Measurements from ENCODE around the gene PRRT4. TPM values are rescaled to one million over a fixed set of nuclear protein-coding genes. Genes with fewer than 3 reads are reported as not detected.

PRRT4 gene
- total RNA-seq (2014; rRNA removed; shearing (Covaris generic); ENCODE audit: low replicate concordance) = not detected in 2 replicates

GRCh38 chr7:128361411-128362379, at the start of gene PRRT4:
TSS of gene PRRT4 (minus strand) at chr7:128361690.
- Histone ChIP-seq H3K9me3 (no peaks in the 10 kb centered on the region), H3K36me3 (no peaks in the 10 kb centered on the region), H3K4me3 (peak within 1 kb of the TSS; percentile 27), H3K27me3 (peaks cover 35% of the 10 kb centered on the region)
- DNase-seq = peak; percentile 25

GRCh38 chr7:128410451-128410753, 48.9 kb upstream of the PRRT4 start:
- H3K4me3 ChIP-seq = peak overlapping the region; percentile 54
- H3K9me3 ChIP-seq = no peaks in the 10 kb centered on the region
- H3K36me3 ChIP-seq = no peaks in the 10 kb centered on the region
- no peak for DNase-seq
- H3K27me3 ChIP-seq = no peaks in the 10 kb centered on the region; the same call in 1 of the 2 replicates

DNA sequence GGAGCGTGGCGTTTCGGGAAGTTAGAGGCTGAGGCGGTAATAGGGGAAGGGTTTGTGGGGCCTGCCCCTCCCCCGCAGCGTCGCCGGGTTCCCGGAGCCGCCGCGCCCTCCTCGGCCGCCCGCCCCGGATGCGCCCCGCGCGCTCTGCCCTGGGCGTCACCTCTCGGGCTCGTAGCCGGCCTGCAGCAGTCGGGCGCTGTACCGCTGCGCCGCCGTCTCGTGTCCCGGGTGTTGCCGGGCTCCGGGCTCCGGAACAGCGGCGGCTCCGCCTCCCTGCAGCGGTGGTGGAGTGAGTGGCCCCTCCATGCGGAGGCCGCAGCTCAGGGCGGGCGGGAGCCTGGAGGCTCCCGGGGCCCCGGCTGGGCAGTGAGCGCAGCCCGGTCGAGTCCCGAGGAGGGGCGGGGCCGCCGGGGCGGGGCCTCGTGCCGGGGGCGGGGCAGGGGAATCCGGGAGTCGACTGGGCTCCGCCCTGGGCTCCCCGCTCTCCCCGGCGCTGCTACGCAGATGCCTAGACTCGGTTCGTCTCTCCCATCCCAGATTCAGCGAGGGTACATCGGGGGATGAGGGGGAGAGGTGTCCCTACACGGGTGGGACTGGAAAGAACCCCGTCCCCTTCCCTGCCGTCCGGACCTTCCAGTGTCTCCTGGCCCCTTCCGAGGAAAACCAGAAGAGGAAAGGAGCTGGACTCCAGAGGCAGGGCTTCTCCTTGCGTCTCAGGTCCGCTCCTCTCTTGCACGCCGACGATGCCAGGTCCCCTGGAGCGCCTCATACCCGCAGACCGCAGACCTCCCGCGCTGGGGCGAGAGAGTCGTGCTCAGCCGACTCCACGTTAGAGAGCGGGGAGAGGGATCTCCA, 48.3 kb upstream of the PRRT4 start, which contains the start of gene IMPDH1:
Gene IMPDH1, minus strand, starts transcription at position 387 of the 855 bp plus-strand sequence. Its CDS starts 81 bp downstream, at position 306.
- H3K36me3 ChIP-seq = no peaks in the 10 kb centered on the region
- H3K9me3 ChIP-seq = no peaks in the 10 kb centered on the region
- H3K27me3 ChIP-seq = no peaks in the 10 kb centered on the region; the same call in 1 of the 2 replicates
- H3K4me3 ChIP-seq = peak within 1 kb of the TSS; percentile 54
- DNase-seq = peak; percentile 74

DNA sequence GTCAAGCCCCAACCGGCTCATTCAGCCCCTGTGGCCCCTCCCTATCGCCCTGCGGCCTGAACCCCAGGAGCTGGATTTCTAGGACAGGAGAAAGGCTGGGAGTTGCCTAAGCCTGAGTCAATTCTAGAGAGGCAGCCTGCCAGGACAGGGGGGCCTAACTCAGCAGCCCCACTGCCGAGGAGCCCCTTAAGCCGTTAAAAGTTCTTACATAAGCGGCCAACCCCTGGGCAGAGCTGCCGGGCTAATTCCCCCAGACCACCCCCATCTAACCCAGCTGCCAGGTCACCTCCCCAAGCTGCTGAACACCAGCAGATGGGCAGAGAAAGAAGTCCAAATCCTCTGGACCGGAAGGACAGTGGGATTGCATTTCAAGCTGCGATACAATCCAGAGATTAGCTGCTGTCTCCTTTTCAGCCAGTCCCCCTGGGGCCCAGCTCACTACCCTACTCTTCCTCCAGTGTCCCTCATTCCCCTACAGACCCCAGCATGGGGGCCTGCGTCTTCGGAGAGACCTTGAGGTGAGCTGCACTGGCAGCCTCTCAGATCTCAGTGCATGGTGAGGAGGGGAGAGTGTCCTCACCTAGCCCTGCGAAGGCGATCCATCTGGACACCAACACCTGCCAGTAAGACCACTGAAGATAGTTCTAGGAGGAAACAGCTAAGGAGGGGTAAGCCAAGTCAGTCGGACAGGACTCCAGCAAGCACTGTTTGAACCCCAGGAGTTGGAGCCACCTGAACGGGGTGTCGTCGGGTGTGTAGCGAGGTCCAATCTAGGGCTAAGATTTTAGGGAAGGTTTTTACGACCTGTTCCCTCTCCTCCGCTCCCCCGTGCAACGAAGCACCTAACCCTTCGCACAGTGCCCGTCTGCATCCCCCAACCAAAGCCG, 47.5 kb upstream of the PRRT4 start:
- Histone ChIP-seq H3K4me3 (peak overlapping the region; percentile 54), H3K27me3 (no peaks in the 10 kb centered on the region; the same call in 1 of the 2 replicates), H3K36me3 (no peaks in the 10 kb centered on the region), H3K9me3 (no peaks in the 10 kb centered on the region)
- DNase-seq = no peak

- DNase-seq = no peak
- no peaks in the 10 kb centered on the region; the same call in 1 of the 2 replicates for H3K27me3 ChIP-seq
- H3K9me3 ChIP-seq = no peaks in the 10 kb centered on the region
- no peaks in the 10 kb centered on the region for H3K36me3 ChIP-seq
- no peak overlapping the region for H3K4me3 ChIP-seq
These were observed 46.5 kb upstream of the PRRT4 start for GRCh38 chr7:128407751-128408708.

- Histone ChIP-seq H3K36me3 (no peaks in the 10 kb centered on the region), H3K27me3 (no peaks in the 10 kb centered on the region; the same call in 1 of the 2 replicates), H3K9me3 (no peaks in the 10 kb centered on the region), H3K4me3 (no peak overlapping the region)
- DNase-seq = no peak
These were observed 45.7 kb upstream of the PRRT4 start for GRCh38 chr7:128407233-128407589.

- H3K27me3 ChIP-seq = no peaks in the 10 kb centered on the region; the same call in 1 of the 2 replicates
- no peak overlapping the region for H3K4me3 ChIP-seq
- no peak for DNase-seq
- no peaks in the 10 kb centered on the region for H3K36me3 ChIP-seq
- no peaks in the 10 kb centered on the region for H3K9me3 ChIP-seq
These were observed 45.1 kb upstream of the PRRT4 start for GRCh38 chr7:128406314-128407232.

DNA sequence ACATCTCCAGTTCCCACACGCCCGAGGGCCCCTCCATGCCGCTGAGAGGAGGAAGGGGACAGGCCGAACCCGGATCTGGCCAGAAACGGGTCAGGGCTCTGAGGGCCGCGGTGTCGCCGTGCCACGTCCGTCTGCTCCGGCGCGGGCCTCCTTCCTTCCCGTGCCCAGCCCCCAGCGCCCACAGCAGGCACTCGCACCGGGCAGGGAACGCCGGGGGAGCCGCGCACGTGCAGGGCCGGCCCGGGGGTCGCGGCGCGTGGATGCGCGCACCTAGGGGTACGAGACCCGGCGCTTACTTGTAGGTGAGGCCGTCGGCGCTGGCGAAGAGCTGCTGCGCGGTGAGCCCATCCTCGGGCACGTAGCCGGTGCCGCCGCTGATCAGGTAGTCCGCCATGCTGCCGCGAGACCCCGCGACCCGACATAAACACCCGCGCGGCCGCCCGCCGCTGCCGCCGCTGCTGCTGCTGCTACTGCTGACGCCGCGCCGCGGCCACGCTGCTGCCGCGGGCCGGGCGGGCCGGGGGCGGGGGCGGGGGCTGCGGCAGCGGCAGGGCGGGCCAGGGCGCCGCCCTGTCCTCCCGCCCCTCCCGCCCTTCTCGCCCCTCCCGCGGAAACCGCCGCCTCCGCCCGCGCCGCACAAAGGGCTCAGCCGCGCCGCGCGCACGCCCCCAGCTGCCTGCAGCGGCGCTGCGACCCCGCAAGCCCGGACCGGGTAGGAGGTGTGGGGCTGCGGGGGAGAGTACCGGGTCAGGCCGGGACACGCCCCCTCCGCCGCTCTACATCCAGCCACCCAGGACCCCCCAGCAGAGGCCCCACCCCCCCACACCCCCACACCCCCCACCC, 44.2 kb upstream of the PRRT4 start:
- peak; percentile 47 for DNase-seq
- H3K4me3 ChIP-seq = peak overlapping the region; percentile 67
- H3K9me3 ChIP-seq = no peaks in the 10 kb centered on the region
- H3K27me3 ChIP-seq = no peaks in the 10 kb centered on the region
- no peaks in the 10 kb centered on the region; the same call in none of the 2 replicates for H3K36me3 ChIP-seq

DNA sequence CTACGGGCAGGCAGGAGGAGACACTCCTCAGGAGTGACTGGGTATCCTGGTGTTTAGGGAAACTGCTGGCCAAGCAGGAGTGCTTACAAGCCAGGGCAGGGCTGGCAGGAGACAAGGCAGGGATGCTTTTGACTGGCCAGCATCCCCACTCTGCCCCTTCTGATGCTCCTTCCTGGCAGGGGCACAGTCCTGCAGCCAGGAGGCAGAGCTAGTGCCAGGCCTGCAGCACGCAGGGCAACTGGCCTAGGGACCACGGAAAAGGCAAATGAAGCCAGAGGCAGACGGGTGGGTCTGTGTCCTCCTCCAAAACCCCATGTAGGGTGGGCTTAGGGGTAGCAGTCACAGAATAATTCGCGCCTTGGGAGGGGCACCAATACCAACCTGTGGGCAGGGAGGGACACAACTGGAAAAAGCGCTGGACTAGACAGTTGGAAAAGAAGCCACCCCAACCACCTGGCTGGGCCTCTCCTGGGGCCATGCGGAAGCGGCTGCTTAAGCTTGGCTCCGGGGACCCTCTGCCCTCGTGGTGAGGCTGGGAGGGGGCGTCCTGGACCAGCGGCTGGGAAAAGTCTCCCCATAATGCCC, 43.5 kb upstream of the PRRT4 start:
- no peaks in the 10 kb centered on the region for H3K27me3 ChIP-seq
- no peaks in the 10 kb centered on the region; the same call in none of the 2 replicates for H3K36me3 ChIP-seq
- DNase-seq = peak; percentile 60
- peak overlapping the region; percentile 67 for H3K4me3 ChIP-seq
- no peaks in the 10 kb centered on the region for H3K9me3 ChIP-seq

DNA sequence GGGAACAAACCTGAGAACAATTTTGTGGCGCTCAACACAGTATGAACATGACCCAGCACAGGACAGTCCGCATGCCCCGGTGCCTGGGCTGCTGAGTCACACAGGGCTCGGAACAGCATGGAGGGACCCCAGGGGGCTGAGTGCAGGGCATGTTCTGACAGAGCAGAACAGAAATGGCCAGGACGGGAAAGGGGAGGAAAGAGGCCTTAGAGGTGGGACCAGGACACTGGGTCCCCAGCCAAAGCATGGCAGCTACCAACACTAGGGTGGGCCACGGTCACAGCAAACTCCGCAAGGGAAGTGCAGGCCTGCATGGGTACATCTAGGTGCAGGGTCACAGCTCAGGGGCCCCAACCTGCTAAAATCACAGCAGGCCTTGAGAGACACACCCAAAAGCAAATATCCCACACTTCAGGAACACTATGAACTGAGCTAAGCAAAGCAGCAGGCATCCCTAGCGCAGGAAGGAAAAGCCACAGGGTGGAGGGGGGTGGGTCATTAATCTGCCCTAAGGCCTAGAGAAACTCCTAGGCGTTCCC, 42.7 kb upstream of the PRRT4 start:
- Histone ChIP-seq H3K9me3 (no peaks in the 10 kb centered on the region), H3K36me3 (no peaks in the 10 kb centered on the region; the same call in none of the 2 replicates), H3K27me3 (no peaks in the 10 kb centered on the region), H3K4me3 (peak overlapping the region; percentile 67)
- DNase-seq = no peak

GRCh38 chr7:128403676-128404075, 42.2 kb upstream of the PRRT4 start:
- H3K36me3 ChIP-seq = no peaks in the 10 kb centered on the region; the same call in none of the 2 replicates
- DNase-seq = no peak
- no peaks in the 10 kb centered on the region for H3K27me3 ChIP-seq
- H3K4me3 ChIP-seq = no peak overlapping the region
- H3K9me3 ChIP-seq = no peaks in the 10 kb centered on the region

- Histone ChIP-seq H3K4me3 (no peak overlapping the region), H3K9me3 (no peaks in the 10 kb centered on the region), H3K36me3 (peaks cover 8% of the 10 kb centered on the region), H3K27me3 (no peaks in the 10 kb centered on the region)
- DNase-seq = no peak
These were observed 40.9 kb upstream of the PRRT4 start for GRCh38 chr7:128402356-128402755.

DNA sequence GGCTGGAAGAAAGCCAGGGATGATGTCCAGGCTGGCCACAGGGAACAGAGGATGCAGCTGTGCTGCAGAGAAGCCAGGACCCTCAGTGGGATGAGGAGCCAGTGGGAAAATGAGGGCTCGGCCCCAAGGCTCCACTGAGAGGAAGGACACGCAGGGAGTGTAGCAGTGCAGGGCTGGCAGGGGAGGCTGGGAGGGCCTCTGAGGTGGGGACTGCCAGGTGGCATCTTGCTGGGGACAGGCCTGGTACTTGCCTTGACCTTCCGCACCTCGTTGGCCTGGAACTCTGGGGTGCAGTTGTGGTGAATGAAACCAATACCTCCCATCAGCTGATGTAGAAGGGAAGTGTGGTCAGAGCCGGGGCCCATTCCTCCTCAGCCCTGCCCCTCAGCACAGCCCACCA, 39.1 kb upstream of the PRRT4 start:
- Histone ChIP-seq H3K36me3 (peaks cover 8% of the 10 kb centered on the region), H3K27me3 (no peaks in the 10 kb centered on the region), H3K9me3 (no peaks in the 10 kb centered on the region), H3K4me3 (no peak overlapping the region)
- DNase-seq = no peak

All from MG63 (cell line).